ENCODE results near the gene TWF1.
A peak's percentile ranks its signal among the peaks of the same experiment; 100 is the strongest.
"Not testable (repeated sequence)": the region's sequence is repeated elsewhere in the genome, so short reads cannot be mapped to it uniquely, and the experiment has no call there.

Gene TWF1

DNA sequence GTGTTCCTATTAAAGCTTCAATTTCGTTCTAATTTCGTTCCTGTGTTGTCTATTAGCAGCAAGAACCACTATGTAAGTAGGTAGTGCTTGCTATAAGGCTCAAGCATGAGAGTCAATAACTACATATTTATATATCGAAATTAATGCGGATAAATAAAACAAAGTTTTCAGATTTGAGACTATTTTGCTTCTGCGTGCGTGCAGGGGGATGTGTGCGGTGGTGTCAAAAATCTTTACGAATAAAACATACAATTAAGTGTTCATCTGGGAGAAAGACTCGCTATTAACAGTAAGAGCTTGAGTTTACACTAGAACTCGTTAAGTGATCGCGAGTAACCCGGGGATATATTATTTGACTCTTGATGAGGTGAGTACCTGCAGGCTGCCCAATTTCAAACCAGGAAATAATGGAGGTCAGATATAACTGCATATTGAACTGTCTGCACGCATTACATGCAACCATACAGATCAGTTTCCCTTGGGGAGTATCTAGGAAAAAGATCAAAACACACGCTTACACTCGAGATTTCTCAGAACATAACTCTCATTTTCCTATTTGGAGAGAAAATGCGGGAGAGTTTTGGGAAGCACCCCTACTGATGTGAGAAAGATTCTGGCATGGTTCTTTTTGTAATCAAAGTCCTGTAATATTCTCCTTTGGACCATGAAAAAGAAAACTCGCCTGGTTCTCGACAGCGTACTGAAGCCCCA is 813 bp downstream of the TWF1 start:
- peak; percentile 5 for DNase-seq (ENCODE audit: low spot score)

- no peak for DNase-seq (ENCODE audit: low spot score)
Observed at GRCh38 chr12:43797561-43798217, 8.4 kb downstream of the TWF1 start.

DNA sequence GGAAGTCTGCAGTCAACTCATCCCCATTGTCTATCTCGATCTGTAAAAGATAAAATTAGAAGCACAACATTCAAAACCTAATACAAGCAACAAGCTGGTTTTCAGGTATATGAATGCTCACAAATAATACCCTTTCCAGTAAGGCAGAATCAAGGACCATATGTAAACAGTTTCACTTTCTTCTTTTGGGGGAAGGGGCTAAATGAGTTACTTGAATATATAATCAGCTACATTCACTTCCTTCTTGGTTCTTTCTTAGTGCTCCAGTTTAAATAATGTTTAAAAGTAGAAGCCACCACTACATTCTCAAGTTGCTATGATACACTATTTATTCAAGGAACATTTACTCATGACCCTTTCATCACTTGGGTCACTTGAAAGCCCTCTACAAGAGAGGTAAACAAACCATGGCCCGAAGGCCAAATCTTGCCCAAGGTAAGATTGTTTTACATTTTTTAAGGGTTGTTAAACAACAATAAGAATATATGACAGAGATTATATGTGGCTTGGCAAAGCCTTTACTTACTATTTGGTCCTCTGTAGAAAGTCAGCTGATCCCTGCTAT is 10.3 kb downstream of the TWF1 start:
- no peak for DNase-seq (ENCODE audit: low spot score)

DNA sequence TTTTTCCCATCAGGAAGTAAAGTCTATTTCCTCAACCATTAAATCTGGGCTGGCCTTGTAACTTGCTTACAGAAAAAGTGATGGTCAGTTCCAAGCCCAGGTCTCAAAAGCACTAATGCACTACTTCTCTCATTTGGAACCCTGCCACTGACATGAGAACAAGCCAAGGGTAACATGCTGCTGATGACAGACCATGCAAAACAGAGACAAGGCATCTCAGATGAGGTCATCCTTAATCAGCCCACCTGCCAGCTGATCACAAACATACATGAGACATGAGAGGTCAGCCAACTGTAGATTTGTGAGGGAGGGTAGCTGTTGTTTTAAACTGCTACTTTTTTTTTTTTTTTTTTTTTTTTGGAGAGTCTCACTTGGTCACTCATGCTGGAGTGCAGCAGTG is 16.2 kb downstream of the TWF1 start:
- no peak for DNase-seq (ENCODE audit: low spot score)

- no peak for DNase-seq (ENCODE audit: low spot score)
Observed at GRCh38 chr12:43786899-43787693, 19.0 kb downstream of the TWF1 start.

GRCh38 chr12:43776498-43776897 is 29.6 kb downstream of the TWF1 start:
- no peak for DNase-seq (ENCODE audit: low spot score)

- DNase-seq (ENCODE audit: low spot score), result no peak
Observed at GRCh38 chr12:43766291-43766690, 39.8 kb downstream of the TWF1 start.

DNA sequence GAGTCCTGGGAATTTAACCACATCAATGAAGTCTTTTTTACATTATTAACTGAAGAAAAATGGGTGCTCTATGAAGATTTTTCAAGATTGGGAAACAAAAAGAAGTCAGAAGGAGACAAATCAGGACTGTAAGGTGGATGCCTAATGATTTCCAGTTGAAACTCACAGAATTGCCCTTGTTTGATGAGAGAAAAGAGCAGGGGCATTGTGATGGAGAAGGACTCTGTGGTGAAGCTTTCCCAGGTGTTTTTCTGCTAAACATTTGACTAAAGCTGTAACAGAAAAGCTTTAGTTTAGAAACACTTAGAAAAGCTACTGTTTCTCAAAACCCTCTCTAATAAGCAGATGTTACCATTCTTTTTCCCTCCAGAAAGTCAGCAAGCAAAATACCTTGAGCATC is 41.6 kb downstream of the TWF1 start:
- no peak for DNase-seq (ENCODE audit: low spot score)

DNA sequence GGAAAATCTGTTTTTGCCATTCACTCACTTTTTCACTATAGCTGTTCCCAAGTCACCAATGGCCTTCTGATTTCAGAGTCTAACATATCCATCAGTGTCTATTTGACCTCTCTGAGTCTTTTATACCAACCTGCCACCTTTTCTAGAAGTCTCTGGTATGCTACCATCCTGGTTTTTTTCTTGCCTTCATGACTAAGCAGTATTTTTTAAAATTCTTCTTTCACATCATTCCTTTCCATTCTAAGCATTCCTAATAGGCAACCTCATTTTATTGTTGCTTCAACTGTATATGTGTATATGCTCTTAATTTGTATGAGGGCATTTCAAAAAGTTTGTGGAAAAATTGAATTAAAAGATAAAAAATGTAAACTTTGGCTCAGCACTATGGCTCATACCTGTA is 42.3 kb downstream of the TWF1 start:
- DNase-seq (ENCODE audit: low spot score), result no peak

GRCh38 chr12:43762596-43762995 is 43.5 kb downstream of the TWF1 start:
- DNase-seq (ENCODE audit: low spot score), result no peak

DNA sequence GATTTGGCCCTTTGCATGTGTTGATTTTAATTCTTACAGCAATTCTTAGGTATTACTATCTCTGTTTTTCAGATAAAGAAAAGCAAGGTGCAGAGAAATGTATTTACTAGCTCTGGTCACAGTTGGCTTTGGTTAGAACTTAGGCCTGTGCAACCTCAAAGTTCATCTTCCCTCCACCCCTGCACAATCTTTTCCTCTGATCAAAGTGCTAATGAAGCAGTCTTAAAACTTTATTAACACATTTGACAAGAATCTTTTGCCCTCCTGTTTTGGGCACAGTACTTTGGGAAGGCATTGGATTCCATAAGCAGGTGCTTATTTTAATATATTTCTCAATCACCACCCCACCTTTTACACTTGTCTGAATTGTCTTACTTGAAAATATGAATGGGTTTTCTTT is 44.6 kb downstream of the TWF1 start:
- no peak for DNase-seq (ENCODE audit: low spot score)

DNA sequence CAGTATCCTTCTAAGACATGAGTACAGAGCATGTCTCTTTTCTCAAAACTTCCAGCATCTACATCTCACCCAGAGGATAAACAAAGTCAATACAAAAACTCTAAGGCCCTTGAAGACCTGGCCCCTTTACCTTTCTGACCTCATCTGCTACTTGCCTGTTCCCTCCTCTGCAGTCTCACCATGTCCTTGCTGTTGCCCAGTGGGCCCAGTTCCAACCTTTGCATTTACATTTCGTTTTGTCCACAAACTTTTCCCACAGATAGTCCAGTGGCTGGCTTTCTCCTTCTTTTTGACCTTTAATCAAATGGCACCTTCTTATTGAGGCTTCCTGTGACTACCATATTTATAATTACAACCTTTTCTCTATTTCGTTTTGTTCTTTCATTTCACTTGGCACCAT is 45.7 kb downstream of the TWF1 start:
- no peak for DNase-seq (ENCODE audit: low spot score)

- DNase-seq (ENCODE audit: low spot score), result peak; percentile 97
Observed at GRCh38 chr12:43758728-43759563, 47.2 kb downstream of the TWF1 start, which contains the start of the genes IRAK4 and PUS7L. TSS of gene IRAK4 (plus strand) at chr12:43758951. CDS start at chr12:43768112, 9,161 bp downstream. TSS of gene PUS7L (minus strand) at chr12:43758790. CDS start at chr12:43755245, 3,545 bp downstream.

GRCh38 chr12:43758247-43758727 is 47.8 kb downstream of the TWF1 start:
- DNase-seq (ENCODE audit: low spot score), result peak; percentile 63

DNA sequence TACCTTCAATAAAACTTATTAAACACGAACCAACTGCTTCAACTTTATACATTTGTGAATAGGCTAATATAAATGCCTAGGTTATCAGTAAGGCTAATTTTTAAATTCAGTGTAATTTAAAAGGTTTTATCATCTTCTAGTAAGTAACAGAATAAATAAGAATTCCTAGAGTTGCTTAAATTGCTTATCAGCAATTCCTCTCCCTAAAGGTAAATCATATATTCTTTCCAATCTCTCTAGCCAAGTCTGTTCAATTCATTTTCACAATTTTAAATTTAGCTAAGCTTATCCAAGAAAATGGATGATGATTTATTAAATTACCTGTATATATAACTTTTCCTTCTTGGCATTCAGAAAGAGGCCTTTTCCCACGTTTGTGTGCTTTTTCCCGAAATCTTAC is 52.1 kb downstream of the TWF1 start:
- DNase-seq (ENCODE audit: low spot score), result no peak

DNA sequence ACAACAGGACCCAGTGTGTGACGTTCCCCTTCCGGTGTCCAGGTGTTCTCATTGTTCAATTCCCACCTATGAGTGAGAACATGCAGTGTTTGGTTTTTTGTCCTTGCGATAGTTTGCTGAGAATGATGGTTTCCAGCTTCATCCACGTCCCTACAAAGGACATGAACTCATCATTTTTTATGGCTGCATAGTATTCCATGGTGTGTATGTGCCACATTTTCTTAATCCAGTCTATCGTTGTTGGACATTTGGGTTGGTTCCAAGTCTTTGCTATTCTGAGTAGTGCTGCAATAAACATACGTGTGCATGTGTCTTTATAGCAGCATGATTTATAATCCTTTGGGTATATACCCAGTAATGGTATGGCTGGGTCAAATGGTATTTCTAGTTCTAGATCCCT is 54.8 kb downstream of the TWF1 start:
- not testable (repeated sequence) for DNase-seq (ENCODE audit: low spot score)

DNA sequence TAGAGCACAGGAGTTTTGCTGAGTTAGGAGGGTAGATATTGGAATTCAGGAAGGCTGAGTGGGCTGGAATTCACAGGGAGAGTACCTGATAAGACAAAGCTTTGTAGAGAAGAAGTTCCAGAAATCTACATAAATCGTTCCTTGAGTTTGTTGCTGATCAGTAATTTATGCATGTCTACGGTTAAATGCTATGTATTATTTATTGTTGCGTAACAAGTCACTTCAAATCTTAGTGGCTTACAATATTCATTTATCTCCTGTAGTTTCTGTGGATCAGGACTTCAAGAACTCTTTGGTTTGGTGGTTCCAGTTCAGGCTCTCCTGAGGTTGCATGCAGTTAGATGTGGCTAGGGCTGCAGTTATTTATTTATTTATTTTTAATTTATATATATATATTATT is 55.3 kb downstream of the TWF1 start:
- no peak for DNase-seq (ENCODE audit: low spot score)

DNA sequence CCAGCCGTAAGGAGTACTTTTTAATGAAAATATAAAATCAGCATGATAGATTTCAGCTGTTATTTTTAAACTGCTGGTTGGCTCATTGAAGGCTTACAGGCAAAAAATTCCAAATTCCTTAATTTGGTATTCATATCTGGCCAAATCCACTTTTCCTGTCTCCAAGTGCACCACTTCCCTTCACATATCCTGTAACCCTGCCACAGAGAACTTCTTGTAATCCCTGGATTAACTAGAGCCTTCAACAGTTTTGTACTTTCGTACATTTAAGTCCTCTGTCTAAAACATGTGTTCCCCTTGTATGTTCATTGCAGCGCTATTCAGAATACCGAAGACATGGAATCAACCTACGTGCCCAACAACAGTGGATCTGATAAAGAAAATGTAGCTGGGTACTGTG is 57.1 kb downstream of the TWF1 start:
- no peak for DNase-seq (ENCODE audit: low spot score)

- DNase-seq (ENCODE audit: low spot score), result no peak
Observed at GRCh38 chr12:43744826-43745225, 61.3 kb downstream of the TWF1 start.
